Breast epithelium (tissue), 3 donors: Measurements from ENCODE around the gene TRIO.

ENCODE experiments used
- POLR2A ChIP-seq: fragments of 450-650 bp; IDR thresholded peaks from one replicate; pipeline ENCODE4 v1.6.1; 2016; ENCODE audit warnings: antibody characterized with exemption, mild to moderate bottlenecking, moderate library complexity
- POLR2AphosphoS5 ChIP-seq, 3 donors: sonication (generic); formaldehyde crosslinking; IDR thresholded peaks; one replicate each; pipeline ENCODE4 v1.6.1; 2017; ENCODE audit warnings: antibody characterized with exemption in 3 of 3

DNA sequence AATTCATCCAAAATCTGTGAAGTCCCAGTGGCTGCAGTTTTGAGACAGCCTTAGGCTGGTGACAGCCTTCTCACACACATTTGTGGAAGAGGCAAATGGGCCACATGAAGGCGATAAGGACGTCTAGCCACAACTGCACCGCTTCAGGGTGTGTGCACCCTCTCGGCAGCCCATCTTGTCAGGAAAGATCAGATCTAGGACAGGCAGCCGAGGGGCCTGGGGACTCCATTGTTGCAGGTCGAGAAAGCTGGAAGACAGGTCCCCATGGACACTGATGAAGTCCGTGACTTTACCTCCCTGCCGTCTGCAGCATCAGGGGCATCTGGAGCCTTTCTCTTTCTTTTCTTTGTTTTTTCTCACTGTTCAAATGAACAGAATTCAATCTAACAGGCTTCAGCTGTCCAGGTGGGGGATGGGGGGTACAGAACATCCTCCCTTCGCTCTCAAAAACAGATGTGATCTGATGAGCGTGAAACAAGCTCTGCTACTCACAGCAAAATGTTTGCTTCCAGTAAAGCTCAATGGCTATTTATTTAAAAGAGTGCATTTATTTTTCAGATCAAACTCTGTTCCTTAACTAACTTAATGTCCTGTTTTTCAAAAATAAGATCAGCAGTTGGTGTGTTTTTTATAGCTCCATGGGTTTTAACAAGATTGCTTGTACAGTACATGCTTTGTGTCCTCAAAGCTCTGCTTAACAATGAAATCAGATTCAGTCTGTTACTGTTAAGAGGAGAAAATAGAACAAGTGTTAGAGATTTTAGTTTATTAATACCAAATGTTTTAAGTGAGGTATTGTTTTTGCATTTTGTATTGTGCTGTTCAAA, 326.6 kb downstream of the TRIO start:
- TF ChIP-seq POLR2A (no peak), POLR2AphosphoS5 (IDR thresholded peaks at IDR 0.05) (no peak)
